Endometrial microvascular endothelial cells (primary cell): ENCODE data around the gene IGSF21. TPM values are rescaled to one million over a fixed set of nuclear protein-coding genes. Genes with fewer than 3 reads are reported as not detected.

Experiments
- in situ Hi-C: cut with HindIII; loops from 2 replicates; pipeline ENCODE4 v1.10.0; 2017; ENCODE audit warnings: low sequenced_read_pairs, low pct_unique_long_range_greater_than_20kb; ENCODE audit errors: inconsistent ontology term
- total RNA-seq: library from RNA; depleted of rRNA; stranded (reverse); fragments of >200 nt; gene quantifications from one replicate; pipeline ENCODE4 v1.2.3, GENCODE V29; 2015; ENCODE audit errors: inconsistent ontology term

The IGSF21 gene
- total RNA-seq, 1 donor from 2014 or later, result not detected

GRCh38 chr1:18114726-18115410 lies 7.3 kb downstream of the IGSF21 start:
- in situ Hi-C loops, result no loop called here

DNA sequence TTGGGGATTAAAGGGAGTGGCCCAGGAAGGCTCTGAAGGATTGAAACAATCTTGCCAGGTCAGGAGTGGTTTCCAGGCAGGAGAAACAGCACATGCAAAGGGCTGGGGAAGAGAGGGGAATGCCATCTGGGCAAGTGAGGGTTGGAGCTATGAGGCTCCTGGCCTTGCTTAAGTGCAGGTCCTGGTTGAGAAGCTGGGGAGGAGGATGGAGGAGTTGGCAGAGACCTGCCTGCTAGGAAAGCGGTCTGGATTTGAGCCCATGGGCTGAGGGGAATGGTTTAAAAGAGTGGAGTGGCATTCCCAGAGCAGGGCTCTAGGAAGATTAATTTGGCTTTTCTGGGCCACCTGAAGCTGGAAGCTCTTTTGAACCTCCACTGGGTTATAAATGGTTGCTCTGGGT lies 9.2 kb downstream of the IGSF21 start:
- in situ Hi-C loops, result no loop called here

DNA sequence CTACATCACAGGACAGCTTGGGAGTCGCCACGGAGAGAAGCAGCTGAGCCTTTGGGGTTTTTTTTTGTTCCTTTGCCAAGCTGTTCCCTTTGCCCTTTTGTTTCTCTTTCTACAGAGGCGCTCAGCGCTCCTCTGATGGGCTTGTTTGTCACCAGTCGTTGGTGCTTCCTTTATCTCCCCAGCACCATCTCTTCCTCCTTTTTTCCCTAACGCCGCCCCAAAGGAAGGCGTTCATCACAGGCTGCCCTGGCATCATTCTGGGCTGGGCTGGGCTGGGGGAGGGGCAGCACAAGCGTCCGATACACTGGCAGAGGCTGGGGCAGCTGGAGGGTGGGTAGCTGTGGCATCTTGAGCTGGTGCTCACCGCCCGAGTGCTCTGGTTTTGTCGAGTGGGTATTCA lies 10.5 kb downstream of the IGSF21 start:
- in situ Hi-C loops, result no loop called here

GRCh38 chr1:18118491-18118890 lies 10.9 kb downstream of the IGSF21 start:
- in situ Hi-C loops, result no loop called here

- in situ Hi-C loops, result no loop called here
Measured at GRCh38 chr1:18119289-18119688, 11.7 kb downstream of the IGSF21 start.

DNA sequence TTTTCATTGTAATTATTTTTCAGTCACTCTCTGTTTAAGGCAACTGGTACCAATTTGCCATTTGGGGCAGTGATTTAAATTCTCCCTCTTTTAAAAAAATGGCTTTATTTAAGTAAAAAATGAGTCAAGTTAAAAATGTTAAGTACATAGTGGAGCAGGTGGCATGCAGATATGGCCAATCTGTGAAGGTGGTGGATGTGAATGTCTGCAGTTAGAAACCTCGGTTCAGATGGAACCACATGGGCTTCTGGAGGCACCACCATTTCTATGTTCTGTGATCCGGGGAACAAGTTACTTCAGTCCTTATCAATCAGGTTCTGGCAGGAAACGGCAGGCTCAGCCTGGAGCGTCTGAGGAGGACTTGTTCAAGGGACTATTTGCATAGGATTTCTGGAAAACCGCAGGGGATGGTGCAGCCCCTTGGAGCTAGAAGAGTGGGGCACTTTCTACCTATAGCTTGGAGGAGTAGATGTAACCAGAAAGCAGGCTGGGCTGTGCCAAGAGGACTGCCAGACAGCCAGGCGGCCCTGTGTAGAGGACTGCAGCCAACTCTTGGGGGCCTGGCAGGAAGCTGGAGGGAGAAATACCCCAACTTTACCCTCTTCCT lies 12.3 kb downstream of the IGSF21 start:
- in situ Hi-C loops, result no loop called here

- in situ Hi-C loops, result no loop called here
Measured at GRCh38 chr1:18120638-18121037, 13.0 kb downstream of the IGSF21 start.

DNA sequence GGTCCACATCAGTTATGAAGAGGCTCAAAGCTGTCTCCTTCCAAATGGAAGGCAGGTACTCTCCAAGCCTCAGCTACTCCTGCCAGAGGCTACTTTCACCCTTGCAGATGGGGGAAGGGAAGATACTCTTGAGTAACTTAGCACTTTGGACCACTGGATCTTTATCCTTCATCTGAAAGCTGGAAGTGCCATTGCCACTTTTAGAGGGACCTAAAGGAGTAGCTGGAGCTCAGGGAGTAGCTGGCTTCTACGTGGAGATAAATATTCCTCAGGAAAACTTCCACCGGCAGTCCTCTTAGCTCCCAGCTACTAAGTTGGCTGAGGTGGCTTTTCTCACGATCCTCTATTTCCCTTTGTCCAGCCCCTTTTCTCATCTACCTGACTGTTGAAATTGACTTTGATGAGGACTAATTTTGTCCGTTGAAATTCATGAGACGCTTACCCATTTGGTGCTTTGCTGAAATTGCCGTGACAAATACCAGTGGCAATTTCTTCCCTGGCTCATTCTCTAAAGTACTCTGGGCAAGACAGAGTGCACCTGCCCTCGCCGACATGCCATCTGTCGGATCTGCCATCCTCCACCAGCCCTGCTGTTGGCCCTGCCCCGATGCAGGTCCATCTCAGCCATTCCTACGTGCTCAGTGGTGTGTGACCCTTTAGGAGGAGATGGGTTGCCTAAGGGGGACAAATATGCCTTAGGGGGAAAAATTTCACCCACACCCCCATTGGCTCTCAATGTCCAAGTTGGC lies 13.6 kb downstream of the IGSF21 start:
- in situ Hi-C loops, result no loop called here

GRCh38 chr1:18123467-18123992 lies 15.9 kb downstream of the IGSF21 start:
- in situ Hi-C loops, result no loop called here

DNA sequence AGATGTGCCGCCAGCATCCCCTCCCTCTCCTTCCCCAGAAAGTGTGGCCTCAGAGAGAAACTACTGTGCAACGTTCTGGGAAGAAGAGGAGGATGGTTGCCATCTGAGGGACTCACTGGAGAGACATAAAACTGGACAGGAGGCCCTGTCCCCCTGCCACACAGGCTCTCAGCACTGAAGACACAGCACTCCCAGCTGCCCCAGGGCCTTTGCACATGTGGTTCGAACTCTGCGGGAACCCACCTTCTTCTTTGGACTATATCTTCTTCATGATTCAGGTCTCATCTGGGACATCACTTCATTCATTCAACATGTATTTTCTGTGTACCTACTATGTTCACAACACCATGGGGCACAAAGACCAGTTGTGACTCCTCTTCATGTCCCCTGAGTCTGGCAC lies 17.4 kb downstream of the IGSF21 start:
- in situ Hi-C loops, result no loop called here

DNA sequence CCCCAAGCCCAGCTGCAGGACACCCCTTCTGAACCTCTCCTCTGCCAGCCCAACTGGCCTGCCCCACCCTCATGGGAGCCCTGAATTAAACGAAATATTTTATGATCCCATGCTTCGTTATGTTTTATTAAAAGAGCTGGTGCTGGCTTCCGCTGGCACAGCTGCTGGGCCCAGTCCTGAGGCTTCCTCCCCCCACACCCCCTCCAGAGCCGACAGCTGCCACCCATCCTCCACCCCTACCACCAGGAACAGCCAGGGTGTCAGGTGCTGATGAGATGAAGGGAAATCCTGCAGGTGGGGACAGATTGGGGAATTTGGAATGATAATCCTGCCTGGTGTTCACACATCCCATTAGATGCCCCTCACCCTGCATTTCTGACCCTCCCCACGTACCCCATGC lies 19.0 kb downstream of the IGSF21 start:
- in situ Hi-C loops, result no loop called here

DNA sequence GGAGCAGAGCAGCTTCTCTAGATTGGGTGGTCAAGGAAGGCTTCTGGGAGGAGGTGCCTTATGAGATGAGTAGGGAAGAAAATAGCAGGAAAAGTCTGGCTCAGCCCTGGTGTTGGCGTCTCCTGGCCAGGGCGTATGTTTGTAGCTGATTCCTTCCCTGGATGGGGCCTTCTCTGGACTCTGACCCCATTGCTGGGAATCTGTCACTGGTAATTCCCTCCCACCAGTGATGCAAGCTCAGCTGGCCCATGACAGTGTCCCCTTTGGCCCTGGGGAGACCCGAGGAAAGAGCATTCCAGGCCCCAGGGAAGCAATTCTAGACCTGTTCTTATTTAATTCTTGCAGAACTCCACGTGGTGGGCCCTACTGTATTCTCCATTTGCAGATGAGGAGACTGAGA lies 20.7 kb downstream of the IGSF21 start:
- in situ Hi-C loops, result no loop called here

DNA sequence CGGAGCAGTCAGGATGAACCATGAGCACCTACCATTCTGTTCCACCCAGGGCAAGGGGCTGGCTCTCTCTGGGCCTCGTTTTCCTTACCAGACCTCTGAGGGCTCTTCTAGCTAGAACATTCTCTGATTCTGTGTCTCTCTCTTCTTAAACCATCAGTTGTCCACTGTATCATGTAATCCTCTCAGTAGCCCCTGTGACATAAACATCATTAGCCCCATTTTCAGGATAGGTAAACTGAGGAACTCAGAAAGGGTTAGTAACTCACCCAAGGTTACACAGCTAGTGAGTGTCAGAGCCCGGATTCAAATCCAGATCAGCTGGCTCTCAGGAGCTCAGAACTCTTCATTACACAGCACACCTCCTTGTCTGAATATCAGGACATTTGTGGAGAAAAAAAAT lies 22.8 kb downstream of the IGSF21 start:
- in situ Hi-C loops, result no loop called here

GRCh38 chr1:18132022-18132710 lies 24.6 kb downstream of the IGSF21 start:
- in situ Hi-C loops, result no loop called here

GRCh38 chr1:18132711-18133541 lies 25.3 kb downstream of the IGSF21 start:
- in situ Hi-C loops, result no loop called here

DNA sequence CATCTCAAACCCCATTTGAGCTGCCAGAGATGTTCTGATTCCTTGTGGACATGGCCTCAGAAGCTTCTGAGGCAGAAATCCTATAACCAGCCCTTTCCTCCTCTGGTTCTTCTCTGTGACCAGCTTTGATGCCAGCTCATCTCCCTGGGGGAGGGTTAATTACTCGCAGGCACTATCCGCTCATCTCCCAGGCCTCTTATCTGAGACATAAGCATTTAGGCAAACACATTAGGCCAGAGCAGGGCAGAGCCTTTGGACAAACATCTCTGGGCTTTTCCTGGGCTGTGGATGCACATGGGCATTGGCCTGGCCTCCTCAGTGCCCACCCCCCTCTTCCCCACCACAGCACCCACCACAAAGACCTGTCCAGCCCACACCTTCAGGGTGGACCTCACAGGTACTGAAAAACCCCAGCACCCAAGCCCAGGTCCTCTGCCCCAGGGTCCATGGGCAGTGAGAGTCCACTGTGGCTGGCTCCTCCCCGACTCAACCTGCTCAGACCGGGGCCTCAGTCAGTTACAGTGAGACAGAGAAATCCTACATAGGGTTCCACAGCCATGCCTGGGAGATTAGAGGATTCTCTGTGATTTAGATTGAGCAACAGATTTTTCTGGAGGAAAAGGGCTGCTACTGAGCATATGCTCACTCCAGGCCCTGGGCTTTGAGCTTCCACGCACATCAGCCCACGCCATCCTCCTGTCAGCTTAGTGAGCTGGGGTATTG lies 26.9 kb downstream of the IGSF21 start:
- in situ Hi-C loops, result no loop called here

DNA sequence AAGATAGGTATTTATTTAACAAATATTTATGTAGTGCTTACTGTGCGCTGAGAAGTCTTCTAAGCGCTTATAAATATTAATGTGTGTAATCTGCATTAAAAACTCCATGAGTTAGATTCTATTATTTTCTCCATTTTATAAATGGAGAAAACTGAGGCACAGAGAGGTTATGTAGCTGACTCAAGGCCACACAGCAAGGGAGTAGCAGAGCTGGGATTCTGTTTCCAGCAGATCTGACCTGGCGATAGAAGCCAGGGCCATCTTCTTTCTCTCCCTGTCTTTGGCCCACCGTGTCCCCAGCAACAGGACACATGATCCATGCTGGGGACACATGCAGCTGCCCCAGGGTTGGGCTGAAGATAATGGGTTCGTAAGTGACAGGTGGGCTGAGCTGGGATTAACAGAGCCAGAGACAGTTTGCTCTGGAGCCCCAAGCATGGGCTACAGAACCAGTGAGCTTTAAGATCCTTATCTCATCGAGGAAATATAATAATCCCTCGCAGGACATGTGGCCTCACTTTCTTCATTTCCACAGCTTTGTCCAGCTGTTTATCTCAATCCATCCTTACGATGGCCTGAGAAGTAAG lies 30.3 kb downstream of the IGSF21 start:
- in situ Hi-C loops, result no loop called here
